GM19395 (cell line): ENCODE data around the gene PGRMC2.
"Not testable (repeated sequence)": the region's sequence is repeated elsewhere in the genome, so short reads cannot be mapped to it uniquely, and the experiment has no call there.

ENCODE experiments used
- ATAC-seq: cut with Tn5 transposase; IDR thresholded peaks from one replicate; pipeline ENCODE4 v1.9.1; 2021; ENCODE audit warnings: mild to moderate bottlenecking, moderate library complexity; ENCODE audit not compliant: unreplicated experiment

The PGRMC2 gene

GRCh38 chr4:128271551-128271950, 16.1 kb downstream of the PGRMC2 start:
- ATAC-seq, result no peak

GRCh38 chr4:128268970-128269369, 18.6 kb downstream of the PGRMC2 start:
- ATAC-seq, result no peak

GRCh38 chr4:128267745-128268144, 19.9 kb downstream of the PGRMC2 start:
- no peak for ATAC-seq

- ATAC-seq, result not testable (repeated sequence)
Observed at GRCh38 chr4:128267171-128267570, 20.4 kb downstream of the PGRMC2 start.

- not testable (repeated sequence) for ATAC-seq
Observed at GRCh38 chr4:128265550-128265949, 22.1 kb downstream of the PGRMC2 start.

GRCh38 chr4:128259889-128260288, 27.7 kb downstream of the PGRMC2 start:
- ATAC-seq, result not testable (repeated sequence)

- not testable (repeated sequence) for ATAC-seq
Observed at GRCh38 chr4:128258166-128258565, 29.4 kb downstream of the PGRMC2 start.

- no peak for ATAC-seq
Observed at GRCh38 chr4:128256539-128256938, 31.1 kb downstream of the PGRMC2 start.

- ATAC-seq, result no peak
Observed at GRCh38 chr4:128255906-128256305, 31.7 kb downstream of the PGRMC2 start.

- no peak for ATAC-seq
Observed at GRCh38 chr4:128249787-128250668, 37.6 kb downstream of the PGRMC2 start.

- no peak for ATAC-seq
Observed at GRCh38 chr4:128247906-128248305, 39.7 kb downstream of the PGRMC2 start.

GRCh38 chr4:128245391-128245790, 42.2 kb downstream of the PGRMC2 start:
- ATAC-seq, result not testable (repeated sequence)

- ATAC-seq, result no peak
Observed at GRCh38 chr4:128244379-128244778, 43.2 kb downstream of the PGRMC2 start.

- no peak for ATAC-seq
Observed at GRCh38 chr4:128242601-128243000, 45.0 kb downstream of the PGRMC2 start.

GRCh38 chr4:128241981-128242380, 45.6 kb downstream of the PGRMC2 start:
- no peak for ATAC-seq

- no peak for ATAC-seq
Observed at GRCh38 chr4:128241425-128241913, 46.1 kb downstream of the PGRMC2 start.

- ATAC-seq, result no peak
Observed at GRCh38 chr4:128241019-128241418, 46.6 kb downstream of the PGRMC2 start.

- no peak for ATAC-seq
Observed at GRCh38 chr4:128234836-128235235, 52.8 kb downstream of the PGRMC2 start.

GRCh38 chr4:128232719-128233118, 54.9 kb downstream of the PGRMC2 start:
- ATAC-seq, result no peak

- no peak for ATAC-seq
Observed at GRCh38 chr4:128228845-128229795, 58.5 kb downstream of the PGRMC2 start.

GRCh38 chr4:128227991-128228571, 59.5 kb downstream of the PGRMC2 start:
- ATAC-seq, result no peak
